ENCODE measurements around the gene ZBTB24.
A peak's percentile ranks its signal among the peaks of the same experiment; 100 is the strongest.

The ZBTB24 gene

DNA sequence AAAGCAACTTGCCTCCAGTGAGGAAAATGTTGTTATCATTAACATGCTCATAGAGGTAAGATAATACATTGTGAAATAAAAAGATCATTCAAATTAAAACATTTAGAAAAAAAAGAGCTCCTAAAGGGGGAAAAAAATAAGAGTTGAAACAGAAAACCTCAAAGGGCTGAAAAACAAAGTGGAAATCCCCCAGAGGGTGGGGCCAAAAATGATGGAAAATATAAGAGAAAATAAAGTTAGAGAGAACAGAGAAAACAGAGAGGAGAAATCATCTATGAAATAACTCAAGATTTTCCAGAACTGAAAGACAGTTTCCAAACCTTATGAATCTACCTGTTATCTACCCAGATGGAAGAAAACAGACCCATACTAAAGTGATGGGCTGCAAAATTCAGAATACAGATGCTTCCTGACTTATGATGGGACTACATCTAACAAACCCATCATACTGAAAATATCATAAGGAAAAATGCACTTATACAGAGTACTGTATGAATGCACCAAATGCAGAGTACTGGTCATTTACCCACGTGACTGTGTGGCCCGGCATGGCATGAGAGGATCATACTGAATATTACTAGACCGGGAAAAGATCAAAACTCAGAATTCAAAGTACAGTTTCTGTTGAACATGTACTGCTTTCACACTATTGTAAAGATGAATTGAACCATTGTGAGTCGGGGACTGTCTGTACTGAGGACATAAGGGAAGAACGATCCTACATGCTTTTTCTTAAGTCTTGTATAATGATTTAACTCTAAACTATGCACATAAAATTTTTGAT, 4.0 kb downstream of the ZBTB24 start:
- H4K20me1 ChIP-seq (ENCODE audit: insufficient read depth, low read length), result peaks cover 38% of the 10 kb centered on the region; the same call in 1 of the 2 replicates
- peaks cover 80% of the 10 kb centered on the region for H3K79me2 ChIP-seq (ENCODE audit: insufficient read depth, low read length)
- peak overlapping the region; percentile 62 for H3K4me2 ChIP-seq (ENCODE audit: insufficient read depth, low read length)
- peak overlapping the region in 1 of 2 experiments; percentile 48; a peak in 3 of 4 replicates for H3K4me3 ChIP-seq (ENCODE audit: low read depth in 1 of 2, low read length in 2 of 2)
- ATAC-seq (ENCODE audit: insufficient read depth, low read depth) (no peak), DNase-seq (no peak)
- no peak overlapping the region for H2AFZ ChIP-seq (ENCODE audit: low read depth, low read length)
- no peaks in the 10 kb centered on the region for H3K9me3 ChIP-seq (ENCODE audit: insufficient read depth, low read length, severe bottlenecking)
- H3K27ac ChIP-seq (ENCODE audit: low read length), result peak overlapping the region; percentile 9; the same call in 1 of the 2 replicates
- H3K27me3 ChIP-seq (ENCODE audit: insufficient read depth, low read length, poor library complexity), result no peaks in the 10 kb centered on the region
- TF ChIP-seq CTCF (IDR thresholded peaks at IDR 0.05; ENCODE audit: borderline replicate concordance, extremely low read depth, low read length, poor library complexity, severe bottlenecking), result no peak
- TF ChIP-seq EZH2 (IDR thresholded peaks at IDR 0.05; ENCODE audit: borderline replicate concordance, low read depth, low read length, severe bottlenecking), result no peak
- peaks cover 66% of the 10 kb centered on the region for H3K4me1 ChIP-seq (ENCODE audit: insufficient read depth, low read length)
- H3K36me3 ChIP-seq (ENCODE audit: insufficient read depth, low read length), result peaks cover 69% of the 10 kb centered on the region
- H3K9ac ChIP-seq (ENCODE audit: low read depth, low read length), result peak overlapping the region; percentile 34

DNA sequence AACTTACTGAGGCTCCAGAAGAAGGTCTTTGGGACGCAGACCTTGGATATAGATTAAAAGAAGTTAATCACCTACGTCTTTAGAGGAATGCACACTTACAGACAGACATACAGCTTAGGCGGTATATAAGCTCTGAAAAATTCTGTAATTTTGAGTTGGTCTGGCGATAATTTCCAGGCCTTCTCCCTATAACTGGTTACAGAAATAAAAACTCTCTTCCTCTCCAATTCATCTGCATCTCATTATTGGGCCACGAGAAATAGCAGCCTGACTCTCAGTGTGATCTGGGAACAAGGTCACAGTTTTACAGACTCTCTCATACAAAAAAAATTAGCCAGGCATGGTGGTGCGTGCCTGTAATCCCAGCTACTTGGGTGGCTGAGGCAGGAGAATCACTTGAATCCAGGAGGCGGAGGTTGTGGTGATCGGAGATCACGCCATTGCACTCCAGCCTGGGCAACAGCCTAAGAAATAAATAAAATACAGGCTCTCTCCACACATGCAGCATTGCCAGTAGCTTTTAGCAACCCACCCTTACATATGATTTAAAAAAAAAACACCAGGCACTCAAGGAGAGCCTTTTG, 4.7 kb downstream of the ZBTB24 start:
- H4K20me1 ChIP-seq (ENCODE audit: insufficient read depth, low read length), result peaks cover 38% of the 10 kb centered on the region; the same call in 1 of the 2 replicates
- H3K4me2 ChIP-seq (ENCODE audit: insufficient read depth, low read length), result peak overlapping the region; percentile 62
- peak overlapping the region; percentile 21; the same call in 1 of the 2 replicates for H3K27ac ChIP-seq (ENCODE audit: low read length)
- H3K36me3 ChIP-seq (ENCODE audit: insufficient read depth, low read length), result peaks cover 76% of the 10 kb centered on the region
- no peak for DNase-seq
- H3K79me2 ChIP-seq (ENCODE audit: insufficient read depth, low read length), result peaks cover 84% of the 10 kb centered on the region
- no peak for ATAC-seq (ENCODE audit: insufficient read depth, low read depth)
- H3K27me3 ChIP-seq (ENCODE audit: insufficient read depth, low read length, poor library complexity), result no peaks in the 10 kb centered on the region
- peaks cover 61% of the 10 kb centered on the region for H3K4me1 ChIP-seq (ENCODE audit: insufficient read depth, low read length)
- H2AFZ ChIP-seq (ENCODE audit: low read depth, low read length), result no peak overlapping the region
- TF ChIP-seq CTCF (IDR thresholded peaks at IDR 0.05; ENCODE audit: borderline replicate concordance, extremely low read depth, low read length, poor library complexity, severe bottlenecking) (no peak), EZH2 (IDR thresholded peaks at IDR 0.05; ENCODE audit: borderline replicate concordance, low read depth, low read length, severe bottlenecking) (no peak)
- peak overlapping the region in 1 of 2 experiments; percentile 48; a peak in 2 of 4 replicates for H3K4me3 ChIP-seq (ENCODE audit: low read depth in 1 of 2, low read length in 2 of 2)
- no peaks in the 10 kb centered on the region for H3K9me3 ChIP-seq (ENCODE audit: insufficient read depth, low read length, severe bottlenecking)
- 0 out of 2 replicates have a peak overlapping the region, but pooled peaks have one; percentile 34 for H3K9ac ChIP-seq (ENCODE audit: low read depth, low read length)

- Histone ChIP-seq H3K4me3 (ENCODE audit: low read depth in 1 of 2, low read length in 2 of 2) (peak overlapping the region in 1 of 2 experiments; percentile 48; a peak in 2 of 4 replicates), H3K79me2 (ENCODE audit: insufficient read depth, low read length) (peaks cover 87% of the 10 kb centered on the region), H4K20me1 (ENCODE audit: insufficient read depth, low read length) (peaks cover 39% of the 10 kb centered on the region), H3K27ac (ENCODE audit: low read length) (peak overlapping the region; percentile 21), H2AFZ (ENCODE audit: low read depth, low read length) (no peak overlapping the region), H3K36me3 (ENCODE audit: insufficient read depth, low read length) (peaks cover 82% of the 10 kb centered on the region), H3K9ac (ENCODE audit: low read depth, low read length) (peak overlapping the region; percentile 6; the same call in 1 of the 2 replicates), H3K9me3 (ENCODE audit: insufficient read depth, low read length, severe bottlenecking) (no peaks in the 10 kb centered on the region), H3K27me3 (ENCODE audit: insufficient read depth, low read length, poor library complexity) (no peaks in the 10 kb centered on the region), H3K4me2 (ENCODE audit: insufficient read depth, low read length) (peak overlapping the region; percentile 62), H3K4me1 (ENCODE audit: insufficient read depth, low read length) (peaks cover 61% of the 10 kb centered on the region)
- ATAC-seq (ENCODE audit: insufficient read depth, low read depth) (no peak), DNase-seq (no peak)
- TF ChIP-seq CTCF (IDR thresholded peaks at IDR 0.05; ENCODE audit: borderline replicate concordance, extremely low read depth, low read length, poor library complexity, severe bottlenecking) (no peak), EZH2 (IDR thresholded peaks at IDR 0.05; ENCODE audit: borderline replicate concordance, low read depth, low read length, severe bottlenecking) (no peak)
Measured at GRCh38 chr6:109477725-109478124, 5.3 kb downstream of the ZBTB24 start.
